HL-60 (cell line): ENCODE measurements around the gene LAMA4.

Source experiments
- TF ChIP-seq, protein P1 (sequence below): IDR thresholded peaks from one replicate; pipeline ENCODE4 v1.5.1; 2011; ENCODE audit warnings: low read length, control low read depth, inconsistent platforms; ENCODE audit not compliant: insufficient read depth
- TF ChIP-seq, protein P2 (sequence below): IDR thresholded peaks from 2 replicates; pipeline ENCODE4 v1.6.1; 2012; ENCODE audit warnings: low read depth; ENCODE audit not compliant: insufficient replicate concordance

DNA sequence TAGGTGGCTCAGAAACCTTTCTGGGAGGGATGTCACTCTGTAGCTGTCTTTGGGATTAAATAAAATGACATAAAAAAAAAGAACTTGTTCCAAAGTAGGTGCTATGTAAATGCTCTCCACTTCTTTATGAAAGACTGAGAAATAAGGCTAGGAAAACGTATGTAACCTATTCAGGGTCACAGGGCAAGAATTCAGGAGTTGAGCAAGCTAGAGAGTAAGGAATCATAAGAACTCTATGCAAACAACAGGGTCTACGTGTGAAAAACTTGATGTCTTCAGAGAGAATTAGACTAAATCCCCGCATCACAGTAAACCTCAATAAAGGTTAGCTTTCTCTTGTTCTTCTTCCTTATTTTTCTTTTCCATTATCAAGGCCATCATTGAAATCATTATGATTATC, 59.2 kb downstream of the LAMA4 start:
- TF ChIP-seq, protein P1, sequence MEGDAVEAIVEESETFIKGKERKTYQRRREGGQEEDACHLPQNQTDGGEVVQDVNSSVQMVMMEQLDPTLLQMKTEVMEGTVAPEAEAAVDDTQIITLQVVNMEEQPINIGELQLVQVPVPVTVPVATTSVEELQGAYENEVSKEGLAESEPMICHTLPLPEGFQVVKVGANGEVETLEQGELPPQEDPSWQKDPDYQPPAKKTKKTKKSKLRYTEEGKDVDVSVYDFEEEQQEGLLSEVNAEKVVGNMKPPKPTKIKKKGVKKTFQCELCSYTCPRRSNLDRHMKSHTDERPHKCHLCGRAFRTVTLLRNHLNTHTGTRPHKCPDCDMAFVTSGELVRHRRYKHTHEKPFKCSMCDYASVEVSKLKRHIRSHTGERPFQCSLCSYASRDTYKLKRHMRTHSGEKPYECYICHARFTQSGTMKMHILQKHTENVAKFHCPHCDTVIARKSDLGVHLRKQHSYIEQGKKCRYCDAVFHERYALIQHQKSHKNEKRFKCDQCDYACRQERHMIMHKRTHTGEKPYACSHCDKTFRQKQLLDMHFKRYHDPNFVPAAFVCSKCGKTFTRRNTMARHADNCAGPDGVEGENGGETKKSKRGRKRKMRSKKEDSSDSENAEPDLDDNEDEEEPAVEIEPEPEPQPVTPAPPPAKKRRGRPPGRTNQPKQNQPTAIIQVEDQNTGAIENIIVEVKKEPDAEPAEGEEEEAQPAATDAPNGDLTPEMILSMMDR, result no peak
- TF ChIP-seq, protein P2, sequence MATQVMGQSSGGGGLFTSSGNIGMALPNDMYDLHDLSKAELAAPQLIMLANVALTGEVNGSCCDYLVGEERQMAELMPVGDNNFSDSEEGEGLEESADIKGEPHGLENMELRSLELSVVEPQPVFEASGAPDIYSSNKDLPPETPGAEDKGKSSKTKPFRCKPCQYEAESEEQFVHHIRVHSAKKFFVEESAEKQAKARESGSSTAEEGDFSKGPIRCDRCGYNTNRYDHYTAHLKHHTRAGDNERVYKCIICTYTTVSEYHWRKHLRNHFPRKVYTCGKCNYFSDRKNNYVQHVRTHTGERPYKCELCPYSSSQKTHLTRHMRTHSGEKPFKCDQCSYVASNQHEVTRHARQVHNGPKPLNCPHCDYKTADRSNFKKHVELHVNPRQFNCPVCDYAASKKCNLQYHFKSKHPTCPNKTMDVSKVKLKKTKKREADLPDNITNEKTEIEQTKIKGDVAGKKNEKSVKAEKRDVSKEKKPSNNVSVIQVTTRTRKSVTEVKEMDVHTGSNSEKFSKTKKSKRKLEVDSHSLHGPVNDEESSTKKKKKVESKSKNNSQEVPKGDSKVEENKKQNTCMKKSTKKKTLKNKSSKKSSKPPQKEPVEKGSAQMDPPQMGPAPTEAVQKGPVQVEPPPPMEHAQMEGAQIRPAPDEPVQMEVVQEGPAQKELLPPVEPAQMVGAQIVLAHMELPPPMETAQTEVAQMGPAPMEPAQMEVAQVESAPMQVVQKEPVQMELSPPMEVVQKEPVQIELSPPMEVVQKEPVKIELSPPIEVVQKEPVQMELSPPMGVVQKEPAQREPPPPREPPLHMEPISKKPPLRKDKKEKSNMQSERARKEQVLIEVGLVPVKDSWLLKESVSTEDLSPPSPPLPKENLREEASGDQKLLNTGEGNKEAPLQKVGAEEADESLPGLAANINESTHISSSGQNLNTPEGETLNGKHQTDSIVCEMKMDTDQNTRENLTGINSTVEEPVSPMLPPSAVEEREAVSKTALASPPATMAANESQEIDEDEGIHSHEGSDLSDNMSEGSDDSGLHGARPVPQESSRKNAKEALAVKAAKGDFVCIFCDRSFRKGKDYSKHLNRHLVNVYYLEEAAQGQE, result no peak
